Panc1 (cell line): Measurements from ENCODE around the gene CISD1. TPM values are rescaled to one million over a fixed set of nuclear protein-coding genes. Genes with fewer than 3 reads are reported as not detected.

Experiments used
- ATAC-seq: fragments of 200-7000 bp; cut with Tn5 transposase; 2 replicates; pipeline ENCODE4 v1.9.1; 2020; ENCODE audit warnings: mild to moderate bottlenecking, moderate library complexity
- BruUV-seq: library from RNA; stranded (reverse); fragments of 400-500 nt; replicated peaks from 2 replicates; lab custom pipeline; 2021; lab: Mats Ljungman, UMichigan
- CTCF ChIA-PET: fragments of 300-600 bp; sonication (Branson Sonifier 250); formaldehyde crosslinking; loops from one replicate; lab custom pipeline; 2022; ENCODE audit warnings: antibody characterized with exemption; lab: Charles Lee
- POLR2A ChIA-PET: fragments of 300-600 bp; sonication (Branson Sonifier 250); formaldehyde crosslinking; loops from one replicate; lab custom pipeline; 2022; ENCODE audit warnings: antibody characterized with exemption; lab: Charles Lee
- DNase-seq: peaks from one replicate; pipeline ENCODE4 v3.0.0-alpha.2; 2010; ENCODE audit warnings: low read depth, low spot score
- H3K27ac ChIP-seq: 2 replicates; pipeline ENCODE4 v1.5.1; 2011; ENCODE audit warnings: mild to moderate bottlenecking, low read length, inconsistent platforms
- H3K27me3 ChIP-seq: fragments of 200-500 bp; sonication (Bioruptor generic); 2 replicates; pipeline ENCODE4 v1.6.0; 2014; ENCODE audit warnings: low read length, inconsistent platforms; ENCODE audit not compliant: control insufficient read depth, insufficient read depth
- H3K36me3 ChIP-seq: fragments of 200-500 bp; sonication (Bioruptor generic); 2 replicates; pipeline ENCODE4 v1.5.1; 2014; ENCODE audit warnings: inconsistent platforms, mild to moderate bottlenecking, low read length, moderate library complexity; ENCODE audit not compliant: control insufficient read depth, insufficient read depth
- H3K4me1 ChIP-seq: 2 replicates; pipeline ENCODE4 v1.5.1; 2011; ENCODE audit warnings: inconsistent platforms, mild to moderate bottlenecking, low read length, moderate library complexity; ENCODE audit not compliant: control insufficient read depth, insufficient read depth
- H3K4me3 ChIP-seq, 2 experiments: 2 replicates each; pipeline ENCODE4 v1.5.1; 2011 to 2012; ENCODE audit warnings: low read depth in 2 of 2, low read length in 2 of 2, mild to moderate bottlenecking in 2 of 2, inconsistent platforms in 1 of 2, moderate library complexity in 1 of 2
- H3K9me3 ChIP-seq: fragments of 200-500 bp; sonication (Bioruptor generic); 2 replicates; pipeline ENCODE4 v1.5.1; 2014; ENCODE audit warnings: low read depth, mild to moderate bottlenecking, inconsistent platforms, low read length, moderate library complexity; ENCODE audit not compliant: control insufficient read depth, insufficient read depth
- CTCF ChIP-seq: fragments of 450-650 bp; IDR thresholded peaks from 2 replicates; pipeline ENCODE4 v1.5.1; 2017; ENCODE audit warnings: mild to moderate bottlenecking
- POLR2AphosphoS5 ChIP-seq: IDR thresholded peaks from 2 replicates; pipeline ENCODE4 v1.6.1; 2012; ENCODE audit warnings: mild to moderate bottlenecking, low read depth, low read length, moderate library complexity
- REST ChIP-seq, 2 experiments: IDR thresholded peaks; 2 replicates each; pipeline ENCODE4 v1.6.1; 2011 to 2012; ENCODE audit warnings: low read depth in 2 of 2, control low read depth in 1 of 2, low read length in 1 of 2, mild to moderate bottlenecking in 1 of 2, moderate library complexity in 1 of 2; ENCODE audit not compliant: insufficient read depth in 1 of 2
- SIN3A ChIP-seq: IDR thresholded peaks from 2 replicates; pipeline ENCODE4 v1.6.1; 2012; ENCODE audit warnings: low read depth, mild to moderate bottlenecking, low read length, moderate library complexity, borderline replicate concordance; ENCODE audit not compliant: insufficient read depth
- TCF7L2 ChIP-seq: IDR thresholded peaks from 2 replicates; pipeline ENCODE4 v1.6.1; 2011; ENCODE audit warnings: mild to moderate bottlenecking, low read depth, low read length, inconsistent platforms
- in situ Hi-C: cut with HindIII; loops from 2 replicates; pipeline ENCODE4 v1.10.0; 2016; ENCODE audit warnings: low sequenced_read_pairs, low pct_unique_long_range_greater_than_20kb
- intact Hi-C: fragments of 100-400 bp; cut with micrococcal nuclease; formaldehyde crosslinking; loops from one replicate; pipeline ENCODE4 v1.10.0; 2022; ENCODE audit not compliant: unreplicated experiment
- total RNA-seq: library from RNA; stranded (reverse); gene quantifications from one replicate; pipeline ENCODE4 v1.2.1, GENCODE V29; 2021; ENCODE audit not compliant: unreplicated experiment

The CISD1 gene
- total RNA-seq, 1 experiment from 2014 or later, result 64.1 TPM

- Histone ChIP-seq H3K27me3 (peaks cover 7% of the 10 kb centered on the region; the same call in 1 of the 2 replicates), H3K4me1 (peaks cover 4% of the 10 kb centered on the region; the same call in 1 of the 2 replicates), H3K4me3 (no peak overlapping the region), H3K36me3 (no peaks in the 10 kb centered on the region), H3K9me3 (no peaks in the 10 kb centered on the region), H3K27ac (no peak overlapping the region)
- ChIA-PET POLR2A (interaction anchor here (0.6 kb wide), 1 partner anchor 75 kb away, joined by 3 read pairs; no protein-coding TSS in a partner anchor), CTCF (no interaction called here)
- intact Hi-C loops, result no loop called here
- in situ Hi-C loops, result no loop called here
- TF ChIP-seq TCF7L2 (no peak), SIN3A (no peak), CTCF (no peak), REST (IDR thresholded peaks at IDR 0.05; ENCODE audit: insufficient read depth in 1 of 2, low read depth in 2 of 2, low read length in 1 of 2) (no peak), POLR2AphosphoS5 (no peak)
- ATAC-seq (no peak), DNase-seq (no peak)
- no TSS peak for BruUV-seq
Observed at GRCh38 chr10:58322072-58322834, 53.3 kb downstream of the CISD1 start.

GRCh38 chr10:58322835-58323209, 53.9 kb downstream of the CISD1 start:
- in situ Hi-C loops (no loop called here), intact Hi-C loops (no loop called here)
- no peak for DNase-seq
- POLR2A ChIA-PET, result no interaction called here
- Histone ChIP-seq H3K9me3 (no peaks in the 10 kb centered on the region), H3K27me3 (peaks cover 5% of the 10 kb centered on the region; the same call in 1 of the 2 replicates), H3K4me3 (no peak overlapping the region), H3K4me1 (peaks cover 4% of the 10 kb centered on the region; the same call in 1 of the 2 replicates), H3K27ac (no peak overlapping the region), H3K36me3 (no peaks in the 10 kb centered on the region)
- TF ChIP-seq TCF7L2, result no peak
- TF ChIP-seq CTCF, result no peak
- no peak for TF ChIP-seq POLR2AphosphoS5
- TF ChIP-seq REST (IDR thresholded peaks at IDR 0.05; ENCODE audit: insufficient read depth in 1 of 2, low read depth in 2 of 2, low read length in 1 of 2), result no peak
- TF ChIP-seq SIN3A, result no peak
- no peak for ATAC-seq
- no TSS peak for BruUV-seq
- CTCF ChIA-PET, result no interaction called here
